HL-60 (cell line): ENCODE results near the gene PDSS2.

ENCODE experiments used
- DNase-seq, 2 experiments: peaks; one replicate each; pipeline ENCODE4 v3.0.0-alpha.2; 2010 to 2020; ENCODE audit warnings: low read depth in 1 of 2, low spot score in 1 of 2
- H3K27ac ChIP-seq: fragments of 250-450 bp; sonication (Bioruptor Pico); replicated peaks from 2 replicates; pipeline ENCODE4 v1.5.1; 2020; ENCODE audit warnings: mild to moderate bottlenecking, moderate library complexity
- H3K27me3 ChIP-seq: fragments of 250-450 bp; sonication (Bioruptor Pico); 2 replicates; pipeline ENCODE4 v1.5.1; 2021; ENCODE audit warnings: mild to moderate bottlenecking, moderate library complexity; ENCODE audit not compliant: insufficient read depth, poor library complexity, severe bottlenecking
- H3K4me3 ChIP-seq: replicated peaks from 2 replicates; pipeline ENCODE4 v1.5.1; 2011; ENCODE audit warnings: mild to moderate bottlenecking, control low read depth, low read length; ENCODE audit not compliant: insufficient read depth
- CTCF ChIP-seq: IDR thresholded peaks from one replicate; pipeline ENCODE4 v1.5.1; 2011; ENCODE audit warnings: low read length, control low read depth, inconsistent platforms; ENCODE audit not compliant: insufficient read depth
- GABPA ChIP-seq: IDR thresholded peaks from 2 replicates; pipeline ENCODE4 v1.6.1; 2012; ENCODE audit warnings: low read depth
- POLR2AphosphoS5 ChIP-seq: IDR thresholded peaks from 2 replicates; pipeline ENCODE4 v1.6.1; 2012; ENCODE audit warnings: low read depth
- REST ChIP-seq: IDR thresholded peaks from 2 replicates; pipeline ENCODE4 v1.6.1; 2012; ENCODE audit warnings: low read depth; ENCODE audit not compliant: insufficient replicate concordance
- SPI1 ChIP-seq: IDR thresholded peaks from 2 replicates; pipeline ENCODE4 v1.6.1; 2012; ENCODE audit warnings: low read depth, mild to moderate bottlenecking, borderline replicate concordance

PDSS2 gene

GRCh38 chr6:107333491-107333890, 125.9 kb downstream of the PDSS2 start:
- no peak for DNase-seq
- Histone ChIP-seq H3K27me3 (no peaks in the 10 kb centered on the region), H3K27ac (no peak overlapping the region), H3K4me3 (no peak overlapping the region)
- TF ChIP-seq SPI1: no peak
- no peak for TF ChIP-seq GABPA
- no peak for TF ChIP-seq REST
- TF ChIP-seq POLR2AphosphoS5: no peak
- no peak for TF ChIP-seq CTCF

GRCh38 chr6:107331409-107332386, 127.7 kb downstream of the PDSS2 start:
- TF ChIP-seq SPI1: no peak
- no peak for TF ChIP-seq REST
- TF ChIP-seq GABPA: no peak
- no peak for TF ChIP-seq POLR2AphosphoS5
- no peak for TF ChIP-seq CTCF
- Histone ChIP-seq H3K27ac (no peak overlapping the region), H3K4me3 (no peak overlapping the region), H3K27me3 (no peaks in the 10 kb centered on the region)
- no peak for DNase-seq

- no peak overlapping the region for H3K27ac ChIP-seq
- H3K27me3 ChIP-seq: no peaks in the 10 kb centered on the region
- no peak for DNase-seq
- TF ChIP-seq SPI1 (no peak), POLR2AphosphoS5 (no peak), REST (no peak), GABPA (no peak), CTCF (no peak)
- no peak overlapping the region for H3K4me3 ChIP-seq
These were observed 129.2 kb downstream of the PDSS2 start for GRCh38 chr6:107330168-107330567.
